Activated effector memory CD4-positive, alpha-beta T cell treated with Interleukin-2 at 50 U/mL for 16 hours (primary cell): ENCODE data around the gene POU6F2.

Source experiments
- DNase-seq: peaks from one replicate; pipeline ENCODE4 v3.0.0-alpha.2; 2020

Gene POU6F2

DNA sequence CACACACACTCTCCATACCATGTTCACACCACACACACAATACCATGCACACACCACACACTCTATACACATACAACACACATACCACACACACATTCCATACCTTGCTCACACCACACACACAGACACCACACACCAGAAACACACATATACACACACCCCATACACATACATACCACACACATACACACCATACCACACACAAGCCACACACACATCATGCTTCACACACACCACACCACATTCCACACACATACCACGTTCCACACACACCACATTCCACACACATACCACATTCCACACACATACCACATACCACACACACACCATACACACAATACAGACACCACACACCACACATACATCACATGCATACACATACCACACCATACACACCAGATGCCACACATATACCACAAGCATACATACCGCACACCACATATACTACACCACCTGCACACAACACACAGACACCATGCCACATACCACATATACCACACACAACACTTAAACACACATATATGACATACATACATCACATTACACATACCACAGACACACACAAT, 282.7 kb downstream of the POU6F2 start:
- DNase-seq: no peak

DNA sequence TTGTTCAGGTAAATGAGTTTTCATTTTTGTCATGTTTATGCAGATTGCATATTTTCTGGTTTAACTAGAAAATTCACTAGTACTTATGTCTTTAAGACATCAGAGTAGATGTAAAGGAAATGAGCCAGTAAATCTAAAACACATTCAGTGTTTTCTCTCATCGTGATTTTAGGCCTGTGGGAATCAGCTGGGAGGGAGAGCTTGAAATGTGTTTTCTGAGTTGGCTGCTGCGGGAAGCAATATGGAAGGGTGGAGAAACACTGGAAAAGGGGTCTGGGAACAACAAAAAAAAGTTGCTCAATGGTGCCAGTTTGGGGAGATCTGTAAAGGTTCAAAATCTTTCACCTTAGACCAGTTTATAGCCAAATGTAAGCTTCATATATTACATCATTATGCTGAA, 284.1 kb downstream of the POU6F2 start:
- no peak for DNase-seq

DNA sequence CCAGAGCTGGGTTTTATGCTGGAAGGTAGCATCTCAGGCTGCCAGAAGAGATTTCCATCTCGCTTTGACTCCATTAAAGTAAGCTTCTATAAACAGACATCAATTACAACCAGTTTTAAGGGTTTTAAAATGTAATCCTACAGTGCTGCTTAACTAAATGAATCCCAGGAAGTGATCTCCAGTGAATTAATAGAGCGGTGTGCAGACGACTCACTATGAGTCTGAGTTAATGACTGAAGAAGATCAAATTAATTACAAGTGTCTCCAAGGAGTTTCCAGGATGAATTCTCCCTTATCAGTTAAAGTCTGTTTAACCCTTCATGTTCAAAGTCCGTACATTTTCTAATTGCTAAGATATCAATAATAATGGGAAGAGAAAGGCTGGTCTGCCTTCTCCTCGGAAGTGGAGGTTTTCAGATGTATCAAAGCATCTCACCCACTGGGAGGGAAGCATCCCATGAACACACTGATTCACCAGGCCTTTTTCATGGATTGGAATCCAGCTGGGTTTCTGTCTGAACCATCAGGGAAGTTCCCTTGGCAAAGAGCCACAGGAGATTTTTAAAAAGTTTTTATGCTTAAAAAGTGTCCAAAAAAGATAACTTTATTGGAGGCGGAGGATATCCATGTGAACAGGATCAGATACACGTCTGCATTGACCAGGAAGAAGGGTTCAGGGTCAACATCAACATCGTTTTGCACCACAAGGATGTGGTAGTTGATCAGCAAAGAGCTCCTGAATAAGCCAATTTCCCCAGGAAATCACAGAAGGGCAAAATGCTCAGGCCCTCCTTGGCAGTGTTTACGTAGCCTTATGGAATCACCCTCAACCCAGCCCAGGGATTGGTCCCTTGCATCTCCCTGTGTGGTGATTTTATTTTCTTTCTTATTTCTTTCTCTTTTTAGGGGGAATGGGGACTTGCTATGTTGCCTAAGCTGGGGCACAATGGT, 288.2 kb downstream of the POU6F2 start:
- no peak for DNase-seq

DNA sequence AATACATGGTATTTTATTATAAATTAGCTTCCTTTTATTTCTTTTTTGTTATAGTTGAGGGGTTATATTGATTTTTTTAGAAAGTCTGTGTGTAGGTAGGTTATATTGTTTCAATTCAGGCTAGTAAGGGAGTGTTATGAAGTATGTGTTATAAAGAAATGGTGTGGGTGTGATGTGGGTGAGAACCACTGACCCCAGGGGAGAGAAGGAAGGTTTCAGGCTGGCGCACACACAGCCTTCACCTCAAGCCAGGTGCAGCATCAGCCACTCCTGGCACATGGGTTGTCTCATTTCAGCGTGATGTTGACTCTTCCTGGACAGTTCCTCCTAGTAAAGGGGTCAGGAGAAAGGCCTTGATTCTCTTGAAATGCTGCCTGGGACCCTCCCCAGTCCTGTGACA, 291.3 kb downstream of the POU6F2 start:
- DNase-seq: no peak

DNA sequence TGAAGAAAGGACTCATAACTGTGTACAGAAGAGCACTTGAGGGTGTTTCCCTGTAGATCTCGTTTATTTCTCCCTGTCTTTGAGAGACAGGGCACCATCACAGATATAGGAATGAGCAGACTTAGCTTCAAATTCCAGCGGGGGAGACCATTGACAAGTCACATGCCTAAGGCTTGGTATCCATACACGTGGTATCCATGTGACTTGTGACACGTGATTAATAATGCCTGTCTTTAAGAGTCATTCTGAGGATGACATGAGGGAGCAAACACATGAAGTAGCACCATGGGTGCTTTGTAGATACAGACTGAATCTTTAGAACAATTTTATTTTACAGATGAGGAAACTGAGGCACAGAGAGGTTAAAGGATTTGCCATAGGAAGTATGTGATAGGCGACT, 292.3 kb downstream of the POU6F2 start:
- no peak for DNase-seq

DNA sequence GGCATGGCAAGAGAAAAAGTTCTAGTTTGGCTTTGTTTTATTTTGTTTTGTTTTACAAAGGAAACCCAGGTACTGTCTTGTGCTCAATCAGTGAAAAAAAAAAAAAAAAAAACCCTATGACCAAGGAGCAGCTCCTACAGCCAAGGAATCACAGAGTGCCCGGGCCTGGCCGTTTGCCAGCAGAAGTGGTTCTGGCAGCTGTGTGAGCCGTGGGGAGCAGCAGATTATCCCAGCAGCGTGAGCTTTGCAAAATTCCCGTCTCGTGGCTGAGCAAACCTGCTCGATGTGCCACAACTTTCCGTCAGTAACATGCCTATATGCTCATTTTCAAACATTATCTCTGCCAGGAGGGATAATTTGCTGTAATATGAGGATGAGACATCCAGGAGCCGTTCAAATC, 293.7 kb downstream of the POU6F2 start:
- DNase-seq: no peak

DNA sequence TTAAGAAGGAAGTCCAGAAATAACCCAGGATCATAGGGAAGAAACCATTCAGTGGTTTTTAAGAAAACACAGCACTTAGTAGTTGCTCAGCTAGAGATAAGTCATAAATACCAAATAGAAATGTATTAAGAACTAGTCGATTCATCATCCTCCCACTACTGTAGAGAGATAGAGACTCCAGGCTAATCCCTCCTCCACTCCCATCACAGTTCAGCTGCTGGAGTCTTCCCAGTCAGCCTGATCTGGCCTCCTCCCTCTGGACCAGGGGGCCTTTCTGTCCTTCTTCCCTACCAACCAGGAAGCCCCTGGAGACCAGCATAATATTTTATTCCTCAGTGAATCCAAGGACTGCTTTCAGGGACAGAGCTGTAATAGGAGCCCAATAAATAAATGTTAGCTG, 294.4 kb downstream of the POU6F2 start:
- no peak for DNase-seq

DNA sequence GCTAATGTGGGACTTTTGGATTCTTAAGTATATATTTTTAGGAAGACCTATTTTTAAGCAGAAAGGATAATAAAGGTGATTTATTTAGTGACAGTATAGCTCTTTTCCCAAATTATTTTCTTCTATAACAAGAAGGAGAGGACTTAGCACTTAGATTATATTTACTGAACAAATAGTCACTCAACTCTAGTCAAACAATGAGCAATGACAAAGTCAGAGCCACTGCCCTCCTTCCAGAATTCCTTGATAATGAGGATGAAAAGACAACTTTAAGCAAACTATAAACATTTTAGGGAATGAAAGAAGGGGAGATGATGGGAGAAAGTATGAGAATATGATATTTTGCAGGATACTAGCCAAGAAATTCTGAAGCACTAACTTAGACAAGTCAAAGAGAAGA, 295.0 kb downstream of the POU6F2 start:
- no peak for DNase-seq

DNA sequence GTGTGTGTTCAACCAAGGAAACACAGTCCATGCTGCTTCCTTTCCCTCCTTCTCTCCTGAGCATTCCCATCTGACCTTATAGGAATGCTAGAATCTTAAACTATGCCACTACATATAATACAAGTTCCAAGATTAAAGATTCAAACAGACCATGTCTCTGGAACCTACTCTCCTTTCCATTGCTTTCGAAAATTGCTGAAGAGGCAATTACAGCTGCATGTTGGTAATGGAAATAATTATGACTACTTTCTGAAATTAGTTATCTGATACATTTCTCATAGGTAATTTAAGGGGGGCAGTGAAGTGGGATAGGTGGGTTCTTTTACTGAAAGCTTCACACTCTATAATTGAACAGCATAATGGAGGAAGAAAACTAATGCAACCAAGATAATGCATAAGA, 302.6 kb downstream of the POU6F2 start:
- DNase-seq: no peak

DNA sequence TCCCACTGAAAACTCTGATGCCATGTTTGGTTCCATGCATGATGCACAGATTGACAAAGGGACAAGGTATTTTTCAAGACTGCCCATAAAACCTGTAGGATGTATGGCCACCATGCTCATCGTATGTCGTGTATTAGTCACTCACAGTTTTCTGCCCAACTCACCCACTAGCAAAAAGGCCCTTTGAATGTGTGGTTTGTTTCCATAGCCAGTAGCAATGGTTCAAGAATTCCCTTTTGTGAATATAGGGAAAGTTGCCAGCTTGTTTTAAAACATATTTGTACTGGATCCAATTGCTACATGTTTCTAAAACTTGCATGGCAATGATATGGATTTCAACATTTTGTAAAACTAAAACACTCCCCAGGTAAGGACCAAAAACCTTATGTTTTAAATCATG, 307.5 kb downstream of the POU6F2 start:
- DNase-seq: no peak

DNA sequence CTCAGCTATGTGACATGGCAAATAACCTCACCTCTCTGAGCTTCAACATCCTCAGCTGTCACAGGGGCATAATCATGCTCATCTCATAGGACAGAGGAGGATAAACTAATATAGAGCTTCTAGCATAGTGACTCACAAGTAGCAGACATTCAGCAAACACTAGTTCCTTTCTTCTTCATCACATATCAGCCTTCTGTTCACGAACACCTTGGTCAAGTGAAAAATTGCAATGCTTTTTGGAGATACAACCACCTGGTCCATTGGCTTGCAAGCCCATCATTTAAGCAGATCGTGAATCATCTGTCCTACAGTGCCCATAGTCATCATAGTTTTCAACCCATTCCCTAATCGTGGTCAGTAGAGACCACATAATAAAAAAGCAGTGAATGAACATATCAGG, 310.6 kb downstream of the POU6F2 start:
- no peak for DNase-seq

DNA sequence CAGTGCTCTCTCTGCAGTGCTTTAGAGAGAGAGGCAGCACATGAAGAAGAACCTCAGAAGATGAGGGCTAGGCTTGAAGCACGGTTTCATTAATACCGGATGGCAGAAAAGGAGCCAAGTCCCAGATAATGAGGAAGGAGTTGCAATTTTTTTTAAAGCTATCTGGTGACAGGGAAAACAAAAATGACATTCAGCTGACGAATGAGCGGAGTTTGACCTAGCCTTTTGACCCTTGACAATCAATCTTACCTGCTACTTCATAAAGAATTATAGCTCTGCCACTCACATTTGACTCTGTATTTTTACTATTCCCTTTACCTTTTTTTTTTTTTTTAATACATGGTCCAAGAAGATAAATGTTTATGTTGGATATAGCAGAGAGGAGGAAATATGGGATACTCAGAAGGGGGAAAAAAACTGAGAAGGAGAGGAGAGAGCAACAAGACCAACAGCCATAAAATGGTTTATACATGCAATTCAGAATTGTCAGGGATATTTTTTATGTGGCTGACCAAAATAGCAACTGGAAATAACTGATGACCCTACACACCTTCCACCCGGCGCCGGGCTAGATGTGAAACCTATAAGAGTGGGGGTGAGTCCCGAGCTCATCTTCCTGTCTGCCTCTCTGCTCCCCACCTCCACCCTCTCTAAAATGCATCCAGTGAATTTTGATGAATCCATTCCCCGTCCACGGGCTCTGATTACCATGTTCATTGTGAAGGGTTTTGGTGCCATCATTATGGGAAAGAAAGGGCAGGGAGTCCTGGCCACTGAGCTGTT, 314.1 kb downstream of the POU6F2 start:
- DNase-seq: no peak

DNA sequence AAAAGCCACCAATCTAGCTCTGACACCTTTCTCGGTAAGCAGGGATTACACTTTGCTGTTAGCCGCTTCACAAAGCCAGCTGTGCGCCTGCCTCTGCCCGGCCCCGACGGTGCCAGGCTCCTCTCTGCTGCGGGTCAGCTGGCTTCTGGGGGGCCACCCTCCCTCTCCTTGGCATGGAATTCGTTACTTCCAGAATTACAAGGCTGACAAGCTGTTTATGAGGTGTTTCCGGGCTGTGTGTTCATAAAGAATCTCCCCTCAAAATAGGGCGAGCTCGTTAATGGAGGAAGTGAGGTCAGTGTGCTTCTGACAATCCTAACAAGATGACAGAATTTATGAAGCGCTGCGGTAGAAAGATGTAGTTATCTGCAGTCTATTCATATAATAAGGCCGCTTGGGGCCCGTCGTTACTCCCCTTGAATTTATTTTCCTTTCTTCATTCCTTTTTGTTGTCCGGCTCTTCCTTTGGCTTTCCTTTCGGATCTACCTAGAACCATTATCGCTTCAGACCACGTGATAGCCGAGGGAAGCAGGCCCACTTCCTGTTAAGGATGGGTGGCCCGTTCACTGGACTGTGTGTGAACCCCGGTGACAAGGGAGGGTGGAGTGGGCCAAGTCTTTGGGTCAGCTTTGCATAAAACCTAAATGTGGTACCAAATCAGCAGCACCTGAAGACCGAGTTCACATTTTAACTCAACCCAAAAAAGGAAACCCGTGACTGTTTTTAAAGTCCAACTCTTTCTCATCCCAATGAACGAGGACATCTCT, 315.5 kb downstream of the POU6F2 start:
- no peak for DNase-seq

DNA sequence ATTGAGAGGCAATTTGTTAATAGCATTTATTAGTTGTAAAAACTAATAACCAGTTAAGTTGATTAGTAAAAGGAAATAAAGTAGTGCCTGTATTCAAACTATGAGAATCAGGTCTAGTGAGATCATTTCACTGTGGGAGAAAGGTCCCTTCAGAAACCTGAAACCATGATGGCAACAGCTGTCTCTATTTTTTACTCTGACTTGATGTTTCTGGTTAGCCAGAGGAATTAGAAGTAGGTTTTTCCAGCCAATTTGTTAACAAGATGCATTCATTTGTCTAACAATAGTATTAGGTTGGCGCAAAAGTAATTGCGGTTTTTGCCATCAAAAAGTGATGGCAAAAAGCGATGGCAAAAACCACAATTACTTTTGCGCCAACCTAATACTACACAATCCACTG, 316.3 kb downstream of the POU6F2 start:
- DNase-seq: no peak

DNA sequence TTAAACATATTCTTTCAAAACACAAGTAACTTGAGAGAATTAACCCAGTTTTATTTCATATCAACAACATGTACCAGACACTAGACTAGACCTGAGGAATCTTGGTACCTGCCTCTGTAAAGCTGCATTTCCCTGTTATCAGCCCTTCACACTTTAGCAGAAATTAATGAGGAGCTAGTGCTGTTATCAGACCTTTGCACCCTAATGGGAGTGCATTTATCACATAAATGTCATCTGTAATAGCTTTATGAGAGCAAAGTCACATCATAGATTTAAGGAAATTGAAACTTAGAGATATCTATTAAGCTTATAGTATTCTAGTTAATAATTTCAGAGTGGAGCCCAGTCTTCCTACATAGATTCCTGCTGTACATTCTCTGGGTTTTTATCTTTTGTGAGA, 318.1 kb downstream of the POU6F2 start:
- no peak for DNase-seq

DNA sequence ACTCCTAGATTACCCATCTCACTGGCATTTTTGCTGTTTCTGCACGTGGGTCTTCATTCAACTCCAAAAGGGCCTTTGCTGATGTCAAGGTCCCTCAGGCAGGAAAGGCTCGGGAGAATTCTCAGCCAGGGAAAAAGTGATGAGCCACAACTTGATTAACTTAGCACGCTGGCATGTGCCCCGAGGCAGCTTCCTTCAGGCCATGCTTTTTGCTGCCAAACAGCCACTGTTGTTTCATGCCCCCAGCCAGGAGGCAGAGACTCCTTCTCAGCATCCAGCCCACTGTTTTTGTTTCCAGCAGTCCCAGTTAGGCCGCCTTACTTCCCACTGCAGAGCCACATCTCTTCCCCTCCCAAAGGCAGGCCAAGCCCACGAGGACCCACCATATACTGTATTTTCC, 322.0 kb downstream of the POU6F2 start:
- DNase-seq: no peak

DNA sequence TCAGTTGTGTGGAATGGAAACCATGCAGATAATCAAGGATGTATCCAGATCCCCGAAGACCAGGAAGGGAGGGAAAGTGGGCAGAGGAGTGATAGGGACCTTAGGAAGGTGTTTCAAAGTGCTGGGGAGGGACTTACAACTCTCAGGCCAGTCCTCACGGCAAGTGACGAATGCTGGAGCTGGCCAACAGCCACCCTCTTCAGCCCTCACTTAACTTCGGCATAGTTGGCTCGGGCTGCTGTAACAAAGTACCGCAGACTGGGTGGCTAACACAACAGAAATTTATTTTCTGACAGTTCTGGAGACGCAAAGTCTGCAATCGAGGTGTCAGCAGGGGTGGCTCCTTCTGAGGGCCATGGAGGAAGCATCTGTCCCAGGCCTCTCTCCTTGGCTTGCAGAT, 322.6 kb downstream of the POU6F2 start:
- DNase-seq: no peak

DNA sequence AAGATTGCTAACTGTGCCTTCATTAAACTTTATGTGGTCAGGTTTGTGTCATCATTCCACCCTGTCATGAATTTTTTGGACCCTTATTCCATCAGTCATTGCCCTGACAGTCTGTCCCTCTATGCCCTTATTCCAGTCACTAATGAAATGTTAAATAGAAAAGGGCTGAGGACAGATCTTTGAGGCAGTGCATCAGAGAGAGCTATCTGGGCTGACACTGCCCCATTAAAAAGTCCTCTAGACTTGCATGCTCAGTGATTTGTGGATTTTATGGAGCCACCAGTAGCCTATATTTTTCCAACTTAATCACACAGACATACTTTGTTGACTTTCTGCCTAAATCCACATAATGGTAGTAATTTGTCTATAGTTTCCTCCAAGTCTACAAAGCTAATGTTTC, 323.8 kb downstream of the POU6F2 start:
- DNase-seq: no peak

DNA sequence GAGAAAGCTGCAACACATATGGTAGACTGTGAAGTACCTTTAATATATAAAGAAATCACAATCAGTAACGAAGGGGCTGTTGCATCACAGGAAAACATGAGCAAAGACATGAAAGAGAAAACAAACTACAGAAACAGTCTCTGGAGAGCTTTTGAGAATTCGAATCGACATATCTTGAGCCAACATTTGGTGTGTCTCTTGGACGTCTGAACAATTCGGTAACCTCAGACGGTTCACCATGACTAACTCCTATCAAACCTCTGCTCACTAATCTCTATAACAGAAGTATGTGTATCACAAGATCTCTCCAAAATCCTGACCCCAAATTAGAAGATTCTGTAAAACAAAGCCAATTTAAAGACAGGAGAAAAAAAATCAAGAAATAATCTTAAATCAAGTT, 326.5 kb downstream of the POU6F2 start:
- no peak for DNase-seq

DNA sequence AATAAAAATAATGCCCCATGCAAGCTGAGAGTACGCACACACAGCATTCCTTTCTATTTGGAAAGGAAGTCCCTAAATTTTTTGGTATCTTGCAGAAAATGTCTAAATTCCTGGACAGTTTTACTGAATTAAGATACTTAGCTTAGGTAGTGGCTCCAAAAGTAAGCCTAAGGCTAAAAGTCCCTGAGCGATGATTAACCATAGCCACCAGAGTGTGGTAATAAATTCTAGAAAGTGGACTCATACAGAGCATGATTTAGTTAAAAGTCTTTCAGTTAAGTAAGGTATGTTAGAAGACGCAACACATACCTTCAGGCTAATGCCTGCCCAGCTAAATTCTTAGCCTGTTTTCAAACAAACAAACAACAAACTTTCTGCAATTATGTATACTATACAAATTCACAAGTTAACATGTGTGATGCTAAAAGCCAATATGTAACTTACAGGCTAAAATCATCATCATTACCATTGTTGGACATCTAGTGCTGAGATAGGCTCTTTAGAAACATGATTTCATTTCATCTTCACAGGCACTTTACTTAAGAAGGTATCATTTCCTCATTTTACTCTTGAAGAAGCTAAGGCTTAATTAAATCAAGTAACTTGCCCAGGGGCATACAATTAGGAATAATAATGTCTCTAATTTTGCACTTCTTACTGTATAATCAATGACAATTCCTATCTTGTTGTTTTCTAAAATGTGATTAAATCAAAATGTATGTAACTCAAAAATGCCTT, 327.1 kb downstream of the POU6F2 start:
- no peak for DNase-seq

DNA sequence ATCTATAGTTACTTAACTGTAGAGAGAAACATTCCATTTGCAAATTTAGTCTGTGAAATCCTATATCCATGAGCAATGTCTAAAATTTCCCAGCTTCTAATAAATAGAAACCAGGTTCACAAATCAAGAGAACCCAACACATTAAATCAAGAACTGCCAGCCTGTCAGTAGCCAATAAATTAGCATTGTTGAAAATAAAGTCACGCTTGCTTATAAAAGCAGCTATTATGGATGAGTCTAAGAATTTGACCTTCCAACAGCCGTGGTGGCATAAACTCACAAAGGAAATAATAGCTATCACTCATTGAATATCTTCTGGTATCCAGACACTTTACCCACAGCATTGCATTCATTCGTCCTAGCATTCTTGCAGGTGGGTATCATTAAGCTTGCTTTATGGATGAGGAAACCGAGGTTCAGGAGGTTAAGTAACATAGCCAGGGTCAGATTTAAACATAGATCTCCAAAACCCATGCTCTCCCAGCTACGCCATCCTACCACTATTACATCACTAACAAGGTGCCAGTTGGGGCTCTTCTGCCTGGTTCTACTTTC, 328.4 kb downstream of the POU6F2 start:
- no peak for DNase-seq

DNA sequence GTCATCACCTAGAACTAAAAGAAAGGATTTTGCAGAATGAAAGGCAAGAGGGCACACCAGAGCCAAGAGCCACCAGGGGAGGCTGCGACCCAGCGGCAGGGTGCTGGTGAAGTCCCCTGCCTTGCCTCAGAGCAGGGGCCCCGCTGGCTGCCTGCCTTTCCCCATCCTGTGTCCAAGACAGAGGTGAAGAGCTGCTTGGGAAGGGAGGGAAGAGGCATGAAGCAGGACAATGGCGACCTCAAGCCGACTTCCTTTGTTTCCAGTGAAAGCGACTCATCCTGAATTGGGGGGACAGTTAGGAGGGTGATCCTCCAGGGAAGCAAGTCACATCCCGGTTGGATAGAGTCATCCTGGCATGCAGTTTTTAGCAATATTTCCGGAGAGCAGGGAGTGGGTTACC, 333.0 kb downstream of the POU6F2 start:
- no peak for DNase-seq
